ENCODE results near the gene EXOC4. TPM values are rescaled to one million over a fixed set of nuclear protein-coding genes. Genes with fewer than 3 reads are reported as not detected.

The EXOC4 gene
- total and polyA plus RNA-seq, 2 donors from 2014 or later: 22.8 to 78.7 TPM

DNA sequence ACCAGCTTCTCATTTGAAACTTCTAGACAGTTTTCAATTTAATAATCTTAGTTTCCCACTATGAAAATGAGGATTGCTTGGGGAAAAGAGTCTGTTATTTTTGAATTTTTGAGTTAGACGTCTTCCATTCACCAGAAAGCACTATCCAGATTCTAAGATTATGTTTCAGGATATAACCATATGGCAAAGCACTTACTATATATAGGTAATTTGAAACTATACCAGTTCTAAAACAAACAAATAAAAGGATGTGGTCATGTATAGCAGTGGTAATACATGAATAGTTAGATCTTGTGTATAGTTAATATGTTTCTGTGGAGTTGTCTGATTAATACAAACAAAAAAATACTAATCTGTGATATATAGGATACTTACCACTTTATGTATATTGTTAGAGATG lies 320.0 kb downstream of the EXOC4 start:
- H3K27ac ChIP-seq (ENCODE audit: low read depth in 2 of 2, low read length in 2 of 2): no peak overlapping the region
- no peak for DNase-seq
- H3K9me3 ChIP-seq (ENCODE audit: control insufficient read depth in 2 of 3, insufficient read depth in 1 of 3, low read length in 3 of 3): no peaks in the 10 kb centered on the region
- H3K27me3 ChIP-seq (ENCODE audit: control insufficient read depth, insufficient read depth, low read length): no peaks in the 10 kb centered on the region
- H3K4me3 ChIP-seq (ENCODE audit: low read length in 3 of 3): no peak overlapping the region
- TF ChIP-seq, protein P1, sequence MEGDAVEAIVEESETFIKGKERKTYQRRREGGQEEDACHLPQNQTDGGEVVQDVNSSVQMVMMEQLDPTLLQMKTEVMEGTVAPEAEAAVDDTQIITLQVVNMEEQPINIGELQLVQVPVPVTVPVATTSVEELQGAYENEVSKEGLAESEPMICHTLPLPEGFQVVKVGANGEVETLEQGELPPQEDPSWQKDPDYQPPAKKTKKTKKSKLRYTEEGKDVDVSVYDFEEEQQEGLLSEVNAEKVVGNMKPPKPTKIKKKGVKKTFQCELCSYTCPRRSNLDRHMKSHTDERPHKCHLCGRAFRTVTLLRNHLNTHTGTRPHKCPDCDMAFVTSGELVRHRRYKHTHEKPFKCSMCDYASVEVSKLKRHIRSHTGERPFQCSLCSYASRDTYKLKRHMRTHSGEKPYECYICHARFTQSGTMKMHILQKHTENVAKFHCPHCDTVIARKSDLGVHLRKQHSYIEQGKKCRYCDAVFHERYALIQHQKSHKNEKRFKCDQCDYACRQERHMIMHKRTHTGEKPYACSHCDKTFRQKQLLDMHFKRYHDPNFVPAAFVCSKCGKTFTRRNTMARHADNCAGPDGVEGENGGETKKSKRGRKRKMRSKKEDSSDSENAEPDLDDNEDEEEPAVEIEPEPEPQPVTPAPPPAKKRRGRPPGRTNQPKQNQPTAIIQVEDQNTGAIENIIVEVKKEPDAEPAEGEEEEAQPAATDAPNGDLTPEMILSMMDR (IDR thresholded peaks at IDR 0.05; ENCODE audit: borderline replicate concordance, extremely low read depth, insufficient read depth): no peak
- intact Hi-C loops (cut with DNase I): loop anchor here (5.0 kb wide), 1 partner anchor 389 kb away; no protein-coding TSS in a partner anchor
- no peaks in the 10 kb centered on the region for H3K4me1 ChIP-seq (ENCODE audit: control insufficient read depth in 2 of 3, insufficient read depth in 2 of 3, low read depth in 1 of 3, low read length in 3 of 3)
- H3K9ac ChIP-seq (ENCODE audit: low read length in 3 of 3): no peak overlapping the region
- no peak for FAIRE-seq
- H3K36me3 ChIP-seq (ENCODE audit: control insufficient read depth in 2 of 3, insufficient read depth in 3 of 3, low read length in 3 of 3): no peaks in the 10 kb centered on the region

DNA sequence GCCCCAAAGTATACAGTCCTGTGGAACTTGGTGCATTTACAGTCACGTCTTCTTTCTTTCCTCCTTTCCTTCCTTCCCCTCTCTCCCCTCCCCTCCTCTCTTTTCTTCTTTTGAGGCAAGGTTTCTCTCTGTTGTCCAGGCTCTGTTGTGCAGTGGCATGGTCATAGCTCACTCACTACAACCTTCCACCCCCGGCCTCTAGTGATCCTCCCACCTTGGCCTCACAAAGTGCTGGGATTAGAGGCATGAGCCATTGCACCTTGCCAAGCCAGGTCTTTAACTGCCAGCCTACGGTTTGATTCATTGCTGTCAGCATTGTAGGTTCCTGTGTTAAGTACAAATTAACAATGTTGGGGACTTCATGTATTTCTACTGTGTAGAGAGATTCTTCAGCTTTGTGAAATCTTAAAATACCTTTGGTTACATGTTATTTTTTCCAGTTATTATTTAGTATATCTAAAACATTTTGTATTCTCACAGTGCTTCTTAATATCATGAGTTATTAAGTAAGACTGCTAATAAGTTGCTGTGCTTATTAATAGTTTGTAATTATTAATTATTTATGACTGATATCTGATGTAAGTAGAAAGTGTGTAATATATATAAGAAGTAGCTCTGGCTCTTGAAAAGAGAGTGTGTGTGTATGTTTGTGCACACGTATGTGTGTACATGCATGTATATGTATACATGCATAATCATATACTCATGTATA lies 320.8 kb downstream of the EXOC4 start:
- H3K4me3 ChIP-seq (ENCODE audit: low read length in 3 of 3): no peak overlapping the region
- no peak overlapping the region for H3K27ac ChIP-seq (ENCODE audit: low read depth in 2 of 2, low read length in 2 of 2)
- DNase-seq (no peak), FAIRE-seq (no peak)
- H3K9me3 ChIP-seq (ENCODE audit: control insufficient read depth in 2 of 3, insufficient read depth in 1 of 3, low read length in 3 of 3): no peaks in the 10 kb centered on the region
- H3K36me3 ChIP-seq (ENCODE audit: control insufficient read depth in 2 of 3, insufficient read depth in 3 of 3, low read length in 3 of 3): no peaks in the 10 kb centered on the region
- H3K4me1 ChIP-seq (ENCODE audit: control insufficient read depth in 2 of 3, insufficient read depth in 2 of 3, low read depth in 1 of 3, low read length in 3 of 3): no peaks in the 10 kb centered on the region
- no peaks in the 10 kb centered on the region for H3K27me3 ChIP-seq (ENCODE audit: control insufficient read depth, insufficient read depth, low read length)
- TF ChIP-seq, protein P1 (IDR thresholded peaks at IDR 0.05; ENCODE audit: borderline replicate concordance, extremely low read depth, insufficient read depth): no peak
- H3K9ac ChIP-seq (ENCODE audit: low read length in 3 of 3): no peak overlapping the region
- intact Hi-C loops (cut with DNase I): loop anchor here (5.0 kb wide), 1 partner anchor 389 kb away; no protein-coding TSS in a partner anchor

DNA sequence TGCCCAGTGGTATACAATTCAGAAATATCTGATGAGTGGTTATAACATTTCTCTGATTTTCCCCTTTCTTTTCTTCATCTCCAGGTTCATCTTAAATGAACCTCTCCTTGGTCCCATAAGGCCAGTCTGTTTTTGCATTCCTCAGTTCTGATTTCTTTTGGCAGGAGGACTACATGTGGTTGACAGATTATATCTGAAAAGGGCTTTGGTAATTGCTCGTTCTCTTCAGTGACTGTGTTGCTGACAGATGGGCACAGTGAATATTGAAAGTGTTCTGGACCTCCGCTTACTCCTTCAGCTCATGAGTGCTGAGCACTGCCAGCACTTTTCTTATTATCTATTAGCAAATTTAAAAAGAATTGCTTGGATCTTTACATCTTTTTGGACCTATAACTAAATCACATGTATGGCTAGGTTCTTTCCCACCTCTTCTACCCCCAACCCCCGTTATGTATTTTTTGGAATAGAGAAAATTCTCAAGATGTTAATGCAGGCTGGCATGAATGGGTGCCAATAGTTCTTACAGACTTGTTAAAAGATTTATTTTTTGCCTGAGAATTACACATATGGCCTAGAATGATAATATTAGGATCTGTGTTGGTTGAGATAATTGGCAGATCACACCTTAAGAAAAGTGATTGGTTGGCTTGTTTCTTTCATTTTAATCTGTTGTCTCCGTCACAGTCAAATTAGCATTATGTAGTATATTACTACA lies 323.0 kb downstream of the EXOC4 start:
- H3K4me1 ChIP-seq (ENCODE audit: control insufficient read depth in 2 of 3, insufficient read depth in 2 of 3, low read depth in 1 of 3, low read length in 3 of 3): no peaks in the 10 kb centered on the region
- intact Hi-C loops (cut with DNase I): no loop called here
- TF ChIP-seq, protein P1 (IDR thresholded peaks at IDR 0.05; ENCODE audit: borderline replicate concordance, extremely low read depth, insufficient read depth): no peak
- no peak overlapping the region for H3K27ac ChIP-seq (ENCODE audit: low read depth in 2 of 2, low read length in 2 of 2)
- H3K9ac ChIP-seq (ENCODE audit: low read length in 3 of 3): no peak overlapping the region
- no peak for FAIRE-seq
- no peak for DNase-seq
- H3K9me3 ChIP-seq (ENCODE audit: control insufficient read depth in 2 of 3, insufficient read depth in 1 of 3, low read length in 3 of 3): no peaks in the 10 kb centered on the region
- no peaks in the 10 kb centered on the region for H3K27me3 ChIP-seq (ENCODE audit: control insufficient read depth, insufficient read depth, low read length)
- no peak overlapping the region for H3K4me3 ChIP-seq (ENCODE audit: low read length in 3 of 3)
- H3K36me3 ChIP-seq (ENCODE audit: control insufficient read depth in 2 of 3, insufficient read depth in 3 of 3, low read length in 3 of 3): no peaks in the 10 kb centered on the region

Data from kidney (tissue), 14 donors.